Spinal cord (tissue), 10 donors: Measurements from ENCODE around the gene SELP. TPM values are rescaled to one million over a fixed set of nuclear protein-coding genes. Genes with fewer than 3 reads are reported as not detected.

ENCODE experiments used
- DNase-seq, 6 donors: peaks; one replicate each; pipeline versions ENCODE4 v3.0.0 to v3.0.0-alpha.2; 2013 to 2015; ENCODE audit warnings: low spot score in 6 of 6, low read depth in 4 of 6
- H3K27ac ChIP-seq: one replicate; pipeline ENCODE4 v1.5.1; 2013; ENCODE audit warnings: low read depth, low read length, control low read depth
- H3K27me3 ChIP-seq: one replicate; pipeline ENCODE4 v1.6.1; 2013; ENCODE audit warnings: low read length; ENCODE audit not compliant: control insufficient read depth, insufficient read depth
- H3K36me3 ChIP-seq: one replicate; pipeline ENCODE4 v1.6.1; 2013; ENCODE audit warnings: low read length; ENCODE audit not compliant: control insufficient read depth, insufficient read depth
- H3K4me1 ChIP-seq: one replicate; pipeline ENCODE4 v1.6.1; 2013; ENCODE audit warnings: low read length; ENCODE audit not compliant: control insufficient read depth, insufficient read depth
- H3K4me3 ChIP-seq: one replicate; pipeline ENCODE4 v1.5.1; 2013; ENCODE audit warnings: low read depth, low read length, control low read depth
- H3K9me3 ChIP-seq: one replicate; pipeline ENCODE4 v1.6.1; 2013; ENCODE audit warnings: low read length; ENCODE audit not compliant: control insufficient read depth, insufficient read depth
- WGBS: methylation state at CpG from one replicate; pipeline ENCODE4 v1.1.5; 2013; ENCODE audit warnings: missing lambda C conversion rate; ENCODE audit not compliant: insufficient coverage; 5-methylcytosine and 5-hydroxymethylcytosine counted together
- polyA plus RNA-seq, 2 donors: library from polyadenylated mRNA; unstranded; fragments of 120-200 nt; gene quantifications; one replicate each; pipeline ENCODE4 v1.2.1, GENCODE V29; 2013; ENCODE audit not compliant: insufficient read length in 2 of 2
- total RNA-seq, 2 donors: library from RNA; depleted of rRNA in 1 of 2; stranded (reverse); fragments of 120-200 nt in 1 of 2; fragments of >200 nt in 1 of 2; gene quantifications; one replicate each; pipeline versions ENCODE4 v1.2.3 to v1.2.4, GENCODE V29; 2013 to 2014
- donor health status: healthy.

SELP gene
- total and polyA plus RNA-seq, 4 donors, result 0.11 to 6.4 (median 1.1) TPM

DNA sequence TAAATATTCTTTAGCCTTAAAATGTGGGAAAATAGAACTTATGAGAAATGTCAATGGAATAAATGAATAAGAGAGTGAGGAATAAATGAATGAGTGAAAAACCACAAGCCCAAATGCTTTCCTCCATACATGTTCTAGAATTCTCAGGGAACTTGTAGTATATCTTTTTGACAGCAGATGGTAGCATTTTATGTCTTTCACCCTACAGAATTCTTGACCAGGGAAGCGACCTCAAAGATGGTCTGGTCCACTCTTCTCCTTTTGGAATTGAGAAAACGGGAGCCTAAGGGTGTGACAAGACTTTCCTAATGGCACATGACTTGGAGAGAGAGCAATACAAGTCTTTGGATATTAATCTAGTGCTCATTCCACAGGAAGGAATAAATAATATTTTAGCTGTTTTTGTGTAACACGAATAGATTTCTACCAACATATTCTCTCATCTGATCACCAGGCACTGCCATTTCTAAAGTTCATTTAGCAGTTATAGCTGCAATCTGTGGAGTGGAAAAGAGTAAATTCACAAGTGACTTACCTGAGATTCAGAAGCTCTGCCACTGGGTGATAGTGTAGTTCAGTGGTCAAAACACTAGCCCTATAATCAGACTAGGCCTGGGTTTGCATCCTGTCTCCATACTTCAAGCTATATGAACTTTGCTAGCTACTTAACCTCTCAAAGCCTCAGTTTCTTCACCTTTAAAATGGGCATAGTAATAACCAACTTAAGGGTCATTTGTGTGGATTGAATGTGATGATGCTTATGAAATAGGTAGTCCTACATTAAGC lies 28.6 kb downstream of the SELP start:
- no peak overlapping the region for H3K4me3 ChIP-seq
- no peaks in the 10 kb centered on the region for H3K36me3 ChIP-seq
- peaks cover 3% of the 10 kb centered on the region for H3K27me3 ChIP-seq
- no peaks in the 10 kb centered on the region for H3K4me1 ChIP-seq
- 0% methylated on average over 1 of the region's 3 CpGs for whole genome bisulfite sequencing
- no peaks in the 10 kb centered on the region for H3K9me3 ChIP-seq
- peak in 2 of 6 donors; percentile 38 to 43 for DNase-seq
- no peak overlapping the region for H3K27ac ChIP-seq

DNA sequence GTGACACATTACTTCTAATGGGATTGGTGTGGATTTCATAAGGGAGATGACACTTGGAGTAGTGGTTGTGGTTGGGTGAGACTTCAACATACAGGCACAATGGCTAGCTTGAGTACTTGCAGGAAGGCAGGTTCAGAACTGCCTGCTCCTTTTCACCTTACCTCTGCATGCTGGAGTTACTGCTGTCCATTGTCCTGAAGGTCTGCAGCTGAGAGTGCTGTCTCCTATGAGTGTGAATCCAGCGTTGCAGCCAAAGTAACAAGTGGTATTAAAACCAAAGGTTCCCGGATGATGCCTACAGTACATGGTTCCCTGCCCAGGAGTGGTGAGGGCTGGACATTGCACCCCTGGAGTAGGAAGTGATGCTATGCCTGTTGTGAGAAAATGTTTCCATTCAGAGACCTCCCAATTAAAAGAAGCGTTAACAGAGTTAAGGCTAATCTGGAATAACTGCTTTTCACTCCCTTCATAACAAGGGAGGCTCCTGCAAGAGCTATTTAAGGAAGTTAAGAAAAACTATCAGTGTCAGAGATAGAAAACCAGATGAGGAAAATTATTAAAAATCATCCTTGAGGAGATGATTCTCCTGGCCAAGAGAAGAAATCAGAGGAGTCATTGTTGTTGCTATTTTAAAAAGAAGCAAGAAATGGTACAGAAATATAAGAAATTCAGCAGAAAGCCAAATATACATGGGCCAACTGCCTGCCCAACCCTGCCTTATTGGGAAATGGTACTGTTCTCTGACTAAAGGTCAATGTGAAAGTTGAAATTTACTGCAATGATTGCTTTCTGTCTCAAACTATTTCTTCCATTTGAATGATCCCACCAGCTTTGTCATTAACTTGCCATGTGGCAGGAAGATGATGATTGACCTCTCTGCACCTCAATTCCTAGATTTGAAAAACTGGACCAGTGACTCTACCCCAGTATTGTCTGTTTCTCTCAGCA lies 33.9 kb downstream of the SELP start:
- H3K27ac ChIP-seq, result no peak overlapping the region
- DNase-seq, result no peak
- no peaks in the 10 kb centered on the region for H3K4me1 ChIP-seq
- peaks cover 7% of the 10 kb centered on the region for H3K27me3 ChIP-seq
- no peaks in the 10 kb centered on the region for H3K36me3 ChIP-seq
- 60% methylated on average over 1 of the region's 3 CpGs for WGBS
- H3K4me3 ChIP-seq, result no peak overlapping the region
- H3K9me3 ChIP-seq, result no peaks in the 10 kb centered on the region

DNA sequence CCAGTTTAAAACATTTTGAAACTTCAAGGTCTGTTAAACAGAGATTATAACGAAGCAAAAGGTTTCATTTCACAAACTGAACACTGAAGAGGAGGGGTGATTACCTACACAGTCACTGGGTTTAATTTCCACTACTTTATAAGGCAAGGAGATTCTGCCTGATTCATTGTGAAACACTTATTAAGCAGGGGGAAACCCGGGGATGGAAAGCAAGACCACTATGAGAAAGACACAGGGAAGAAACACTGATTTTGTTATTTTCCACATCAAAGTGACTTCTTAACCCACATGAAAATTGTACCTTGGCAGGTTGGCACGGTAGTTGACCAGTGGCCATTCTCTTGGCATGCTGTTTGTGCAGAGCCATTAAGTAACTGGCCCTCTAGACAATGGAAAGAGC lies 35.5 kb downstream of the SELP start:
- H3K27ac ChIP-seq, result no peak overlapping the region
- H3K4me1 ChIP-seq, result no peaks in the 10 kb centered on the region
- no peaks in the 10 kb centered on the region for H3K9me3 ChIP-seq
- whole genome bisulfite sequencing, result 80% methylated on average over 1 of the region's 3 CpGs
- no peaks in the 10 kb centered on the region for H3K36me3 ChIP-seq
- no peak overlapping the region for H3K4me3 ChIP-seq
- peaks cover 7% of the 10 kb centered on the region for H3K27me3 ChIP-seq
- DNase-seq, result no peak

DNA sequence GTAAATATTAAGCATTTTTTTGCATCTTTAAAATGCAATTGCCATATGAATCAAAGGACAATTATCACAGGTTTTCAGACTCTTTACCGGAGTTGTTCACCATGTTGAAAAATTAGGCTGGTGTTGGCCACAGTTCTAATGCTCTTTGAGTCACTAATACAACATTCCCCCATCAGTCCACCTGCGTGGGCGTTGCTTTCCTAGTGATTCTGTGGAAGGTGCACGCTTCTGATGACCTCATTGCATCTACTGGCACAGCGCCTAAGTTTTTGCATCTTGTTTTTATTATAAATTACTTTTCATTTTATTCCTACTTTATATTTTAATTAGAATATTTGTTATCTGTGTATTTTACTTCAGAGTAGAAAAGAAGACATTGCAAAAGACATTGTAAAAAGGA lies 39.0 kb downstream of the SELP start:
- 33% methylated on average over 1 of the region's 5 CpGs for WGBS
- peaks cover 9% of the 10 kb centered on the region for H3K4me1 ChIP-seq
- DNase-seq, result no peak
- H3K9me3 ChIP-seq, result no peaks in the 10 kb centered on the region
- H3K4me3 ChIP-seq, result no peak overlapping the region
- peaks cover 2% of the 10 kb centered on the region for H3K27me3 ChIP-seq
- no peaks in the 10 kb centered on the region for H3K36me3 ChIP-seq
- no peak overlapping the region for H3K27ac ChIP-seq

DNA sequence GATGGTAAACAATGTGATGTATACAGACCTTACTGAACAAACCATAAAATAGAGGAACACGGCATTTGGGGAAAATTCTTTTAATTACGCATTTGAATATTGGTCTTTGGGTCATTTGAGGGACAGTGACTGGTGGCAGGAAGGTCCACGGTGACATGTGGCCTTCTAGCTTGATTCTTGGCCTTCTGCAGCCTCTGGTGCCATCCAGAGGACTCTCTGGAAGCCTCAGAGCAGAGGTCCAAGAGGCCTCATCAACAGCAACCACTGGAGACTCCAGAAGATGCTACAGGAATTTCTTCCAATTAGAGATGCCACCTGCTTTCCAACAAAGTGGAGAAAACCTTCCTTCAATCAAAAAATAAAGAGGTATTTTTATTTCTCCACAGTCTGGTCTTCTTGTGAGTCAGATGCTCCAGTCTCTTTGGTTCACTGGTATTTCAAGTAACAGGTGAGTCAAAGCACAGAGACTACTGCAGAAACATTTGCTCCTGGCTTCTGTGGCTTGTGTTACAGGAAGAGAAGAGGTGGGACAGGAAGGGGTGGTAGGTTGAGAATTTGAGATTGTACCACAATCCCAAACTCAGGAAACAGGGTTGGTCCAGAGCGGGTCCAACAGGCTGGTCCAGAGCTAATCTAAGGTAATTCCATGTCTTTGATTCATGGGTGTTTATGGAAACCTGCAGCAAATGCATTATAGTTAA lies 41.0 kb downstream of the SELP start:
- no peak for DNase-seq
- Histone ChIP-seq H3K27me3 (peaks cover 4% of the 10 kb centered on the region), H3K4me3 (no peak overlapping the region), H3K27ac (no peak overlapping the region), H3K4me1 (peaks cover 9% of the 10 kb centered on the region), H3K36me3 (no peaks in the 10 kb centered on the region), H3K9me3 (no peaks in the 10 kb centered on the region)
- WGBS, result 79% methylated on average over 2 of the region's 4 CpGs

DNA sequence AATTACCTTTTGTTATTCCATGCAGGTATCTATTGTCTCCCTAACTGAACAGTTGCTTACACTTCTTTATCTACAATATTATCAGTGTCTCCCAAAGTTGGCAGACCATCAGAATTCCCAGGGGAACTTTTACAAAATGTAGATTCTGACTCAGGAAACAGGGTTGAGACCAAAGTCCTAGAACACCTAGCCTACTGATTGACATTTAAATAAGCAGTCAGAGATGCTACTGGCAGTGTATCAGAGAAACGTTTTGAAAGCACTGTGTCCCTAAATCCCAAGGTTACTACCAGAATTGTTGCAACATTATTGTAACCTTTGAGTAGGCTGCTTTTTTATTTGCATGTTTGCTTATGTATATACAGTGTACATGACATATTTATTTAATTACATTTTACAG lies 41.8 kb downstream of the SELP start:
- WGBS, result 40% methylated on average over 1 of the region's 1 CpG
- H3K4me3 ChIP-seq, result no peak overlapping the region
- peaks cover 4% of the 10 kb centered on the region for H3K27me3 ChIP-seq
- no peaks in the 10 kb centered on the region for H3K9me3 ChIP-seq
- H3K36me3 ChIP-seq, result no peaks in the 10 kb centered on the region
- H3K4me1 ChIP-seq, result peaks cover 9% of the 10 kb centered on the region
- H3K27ac ChIP-seq, result no peak overlapping the region
- no peak for DNase-seq

DNA sequence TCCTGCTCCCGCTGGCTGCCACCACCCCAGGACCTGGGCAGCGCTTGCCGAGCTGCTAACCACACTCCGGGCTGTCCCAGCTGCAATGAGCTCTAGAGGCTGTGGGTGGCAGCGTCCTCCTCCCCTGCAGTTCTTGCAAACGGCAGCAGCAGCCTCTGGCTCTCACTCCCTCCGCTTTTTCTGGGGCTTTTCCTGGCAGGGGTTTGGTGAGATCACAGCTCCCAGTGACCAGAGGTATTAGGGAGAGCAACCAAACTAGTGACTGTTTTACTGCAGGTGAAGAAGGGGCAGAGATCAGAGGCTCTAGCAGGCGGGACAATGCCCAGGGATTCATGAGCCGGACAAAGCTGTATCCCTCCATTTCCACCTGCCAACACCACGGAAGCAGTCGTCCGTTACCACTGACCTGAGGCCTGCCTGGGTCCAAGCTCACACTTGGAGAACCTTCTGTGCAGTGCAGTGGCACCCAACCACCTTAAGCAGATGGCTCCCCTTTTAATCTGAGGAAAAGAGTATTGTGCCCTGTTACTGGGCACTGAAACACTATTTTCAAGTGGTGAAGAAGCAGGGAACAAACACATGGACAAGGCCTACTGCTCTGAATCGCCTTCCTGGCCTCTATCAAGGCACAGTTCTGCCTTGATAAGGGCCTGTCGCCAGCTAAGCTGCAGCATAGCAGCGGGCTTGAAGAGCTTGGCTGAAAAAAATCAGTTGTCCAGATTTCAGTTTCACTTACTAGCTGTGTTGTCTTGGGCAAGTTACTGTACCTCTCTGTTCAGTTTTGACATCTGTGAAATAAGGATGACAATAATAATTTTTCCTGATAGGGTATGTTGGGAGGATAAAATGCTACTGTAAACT lies 43.3 kb downstream of the SELP start, which contains the start of gene F5:
Gene F5 (minus strand): TSS at position 87 of the 861 bp plus-strand sequence. CDS start 95 bp downstream, outside the sequence.
- H3K4me3 ChIP-seq, result peak within 1 kb of the TSS; percentile 14
- peaks cover 4% of the 10 kb centered on the region for H3K27me3 ChIP-seq
- no peaks in the 10 kb centered on the region for H3K36me3 ChIP-seq
- no peaks in the 10 kb centered on the region for H3K9me3 ChIP-seq
- H3K4me1 ChIP-seq, result peaks cover 9% of the 10 kb centered on the region
- WGBS, result 29% methylated on average over 15 of the region's 15 CpGs
- peak in 5 of 6 donors; percentile 20 to 84 (median 38) for DNase-seq
- no peak within 1 kb of the TSS for H3K27ac ChIP-seq

DNA sequence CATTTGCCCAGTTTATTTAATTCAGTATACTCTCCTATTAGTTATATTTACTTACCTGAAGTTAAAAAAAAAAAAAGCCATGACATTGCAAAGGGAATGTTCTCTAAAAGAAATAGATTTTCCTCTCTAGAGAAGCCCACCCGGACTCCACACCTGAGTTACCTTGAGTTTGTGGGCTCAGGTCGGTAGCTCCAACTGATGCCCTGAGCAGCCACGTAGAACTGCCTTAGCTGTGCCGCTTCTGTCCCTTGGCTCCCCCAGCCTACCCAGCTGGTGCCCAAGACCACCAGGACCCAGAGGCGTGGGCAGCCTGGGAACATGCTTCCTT lies 43.9 kb downstream of the SELP start:
- H3K27ac ChIP-seq, result no peak overlapping the region

DNA sequence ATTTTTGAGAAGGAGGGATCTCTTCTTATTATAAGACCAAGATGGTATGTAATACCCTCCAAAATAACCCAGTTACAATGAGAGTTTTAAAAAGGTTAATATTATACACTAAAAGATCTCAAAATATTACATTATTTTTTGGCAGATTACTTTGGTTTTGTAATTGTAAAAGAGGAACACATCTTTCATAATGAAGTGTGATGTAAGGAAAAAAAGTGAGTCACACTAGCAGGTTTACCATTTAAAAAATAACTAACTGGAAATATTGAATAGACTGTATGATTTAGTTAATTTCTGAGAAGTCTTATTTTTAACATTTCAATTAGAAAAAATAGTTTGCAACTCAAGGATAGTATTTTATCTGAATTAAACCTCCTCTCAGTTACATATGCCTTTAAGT lies 44.7 kb downstream of the SELP start:
- H3K27me3 ChIP-seq, result peaks cover 4% of the 10 kb centered on the region
- no peaks in the 10 kb centered on the region for H3K36me3 ChIP-seq
- DNase-seq, result no peak
- no peak overlapping the region for H3K27ac ChIP-seq
- no peaks in the 10 kb centered on the region for H3K9me3 ChIP-seq
- H3K4me3 ChIP-seq, result no peak overlapping the region
- H3K4me1 ChIP-seq, result peaks cover 9% of the 10 kb centered on the region

More for the DNA sequence above, 43.9 kb downstream of the SELP start:
- H3K36me3 ChIP-seq, result no peaks in the 10 kb centered on the region
- no peak for DNase-seq
- H3K4me3 ChIP-seq, result peak overlapping the region; percentile 14
- H3K4me1 ChIP-seq, result peaks cover 9% of the 10 kb centered on the region
- H3K27me3 ChIP-seq, result peaks cover 4% of the 10 kb centered on the region
- 21% methylated on average over 5 of the region's 5 CpGs for WGBS
- no peaks in the 10 kb centered on the region for H3K9me3 ChIP-seq
